GM13976 (cell line): ENCODE measurements around the gene PIGX.

ENCODE experiments used
- DNase-seq: peaks from one replicate; pipeline ENCODE4 v3.0.0; 2012; ENCODE audit warnings: low spot score
- CTCF ChIP-seq: IDR thresholded peaks from 2 replicates; pipeline ENCODE4 v1.5.1; 2012; ENCODE audit warnings: borderline replicate concordance, mild to moderate bottlenecking; ENCODE audit not compliant: insufficient read depth; ENCODE audit errors: extremely low read depth, missing control alignments, control extremely low read depth
- in situ Hi-C: fragments of 300-500 bp; cut with MboI; formaldehyde crosslinking; loops from one replicate; pipeline ENCODE4 v1.12.0; 2022; ENCODE audit warnings: low sequenced_read_pairs, mixed read lengths, inconsistent platforms; ENCODE audit not compliant: unreplicated experiment

The PIGX gene

GRCh38 chr3:196699749-196700148 is 12.4 kb upstream of the PIGX start:
- TF ChIP-seq CTCF: no peak
- in situ Hi-C loops: no loop called here
- no peak for DNase-seq

GRCh38 chr3:196700801-196701200 is 11.4 kb upstream of the PIGX start:
- TF ChIP-seq CTCF: no peak
- DNase-seq: no peak
- in situ Hi-C loops: no loop called here

GRCh38 chr3:196706327-196706726 is 5.8 kb upstream of the PIGX start:
- no peak for DNase-seq
- TF ChIP-seq CTCF: no peak
- in situ Hi-C loops: no loop called here

- TF ChIP-seq CTCF: no peak
- no peak for DNase-seq
- in situ Hi-C loops: no loop called here
Observed at GRCh38 chr3:196706731-196707130, 5.4 kb upstream of the PIGX start.

GRCh38 chr3:196707566-196707965 is 4.6 kb upstream of the PIGX start:
- no peak for TF ChIP-seq CTCF
- DNase-seq: no peak
- in situ Hi-C loops: no loop called here

- DNase-seq: no peak
- in situ Hi-C loops: no loop called here
- no peak for TF ChIP-seq CTCF
Observed at GRCh38 chr3:196708467-196708866, 3.7 kb upstream of the PIGX start.
